GM12878 (cell line): Measurements from ENCODE around the gene SLC39A8. TPM values are rescaled to one million over a fixed set of nuclear protein-coding genes. Genes with fewer than 3 reads are reported as not detected.

ENCODE experiments used
- BCL11A ChIP-seq: IDR thresholded peaks from 2 replicates; pipeline ENCODE4 v1.6.1; 2011; ENCODE audit warnings: low read depth, low read length
- BCLAF1 ChIP-seq: fragments of 450-650 bp; IDR thresholded peaks from 2 replicates; pipeline ENCODE4 v1.6.1; 2017; ENCODE audit warnings: antibody characterized with exemption, mild to moderate bottlenecking, moderate library complexity
- CHD4 ChIP-seq: fragments of 200-600 bp; sonication (generic); IDR thresholded peaks from 2 replicates; pipeline ENCODE4 v1.6.1; 2016; ENCODE audit warnings: mild to moderate bottlenecking
- DPF2 ChIP-seq: fragments of 450-650 bp; IDR thresholded peaks from 2 replicates; pipeline ENCODE4 v1.6.1; 2017; ENCODE audit warnings: mild to moderate bottlenecking
- E4F1 ChIP-seq: fragments of 450-650 bp; IDR thresholded peaks from 2 replicates; pipeline ENCODE4 v1.6.1; 2018; ENCODE audit warnings: borderline replicate concordance, mild to moderate bottlenecking; ENCODE audit not compliant: partially characterized antibody
- ESRRA ChIP-seq: IDR thresholded peaks from 2 replicates; pipeline ENCODE4 v1.6.1; 2012; ENCODE audit warnings: mild to moderate bottlenecking, low read length, improper control_type of control experiment
- EZH2 ChIP-seq: IDR thresholded peaks from 2 replicates; pipeline ENCODE4 v1.6.1; 2012; ENCODE audit warnings: low read depth, mild to moderate bottlenecking, control low read depth, inconsistent platforms, low read length, borderline replicate concordance; ENCODE audit not compliant: control insufficient read depth
- IRF3 ChIP-seq: fragments of 450-650 bp; IDR thresholded peaks from 2 replicates; pipeline ENCODE4 v1.6.1; 2014; ENCODE audit warnings: mild to moderate bottlenecking
- JUNB ChIP-seq: IDR thresholded peaks from 2 replicates; pipeline ENCODE4 v1.6.1; 2016; ENCODE audit warnings: antibody characterized with exemption, mild to moderate bottlenecking
- MEF2A ChIP-seq: IDR thresholded peaks from 2 replicates; pipeline ENCODE4 v1.6.1; 2011; ENCODE audit warnings: low read depth, mild to moderate bottlenecking, low read length, moderate library complexity; ENCODE audit not compliant: insufficient read depth
- MLLT1 ChIP-seq: fragments of 450-650 bp; IDR thresholded peaks from 2 replicates; pipeline ENCODE4 v1.6.1; 2016; ENCODE audit warnings: mild to moderate bottlenecking
- NBN ChIP-seq: fragments of 450-650 bp; IDR thresholded peaks from 2 replicates; pipeline ENCODE4 v1.6.1; 2016
- NFYB ChIP-seq: IDR thresholded peaks from 2 replicates; pipeline ENCODE4 v1.6.1; 2011; ENCODE audit warnings: low read depth, mild to moderate bottlenecking, low read length, improper control_type of control experiment, moderate library complexity; ENCODE audit not compliant: insufficient read depth
- SMC3 ChIP-seq: IDR thresholded peaks from 2 replicates; pipeline ENCODE4 v1.6.1; 2011; ENCODE audit warnings: low read length, improper control_type of control experiment, borderline replicate concordance
- SUZ12 ChIP-seq: fragments of 200-600 bp; sonication (generic); IDR thresholded peaks from one replicate; pipeline ENCODE4 v1.6.1; 2018; ENCODE audit warnings: antibody characterized with exemption, mild to moderate bottlenecking; ENCODE audit not compliant: unreplicated experiment
- TCF3 ChIP-seq: IDR thresholded peaks from 2 replicates; pipeline ENCODE4 v1.6.1; 2012; ENCODE audit warnings: low read depth, mild to moderate bottlenecking, low read length, borderline replicate concordance; ENCODE audit not compliant: insufficient read depth
- ZBED1 ChIP-seq: IDR thresholded peaks from 2 replicates; pipeline ENCODE4 v1.6.1; 2016; ENCODE audit warnings: borderline replicate concordance
- ZSCAN29 ChIP-seq: fragments of 450-650 bp; IDR thresholded peaks from 2 replicates; pipeline ENCODE4 v1.6.1; 2017; ENCODE audit warnings: mild to moderate bottlenecking, moderate library complexity
- ZZZ3 ChIP-seq: IDR thresholded peaks from 2 replicates; pipeline ENCODE4 v1.6.1; 2011; ENCODE audit warnings: low read depth; ENCODE audit not compliant: control insufficient read depth, insufficient read length
- polyA plus RNA-seq, 11 experiments: library from polyadenylated mRNA; depleted of rRNA in 4 of 11; unstranded in 6 of 11; stranded (reverse) in 5 of 11; fragments of >200 nt; fragmentation: Nextera tagmentation in 4 of 11; fragmentation: Illumina TruSeq in 1 of 11; extraction: Ambion mirVana in 4 of 11; extraction: Trizol in 1 of 11; gene quantifications; 1 replicate in 1 of 11; 2 replicates in 10 of 11; pipeline versions ENCODE4 v1.2.1 to v1.2.3, GENCODE V29; 2011 to 2016; ENCODE audit warnings: inconsistent platforms in 2 of 11, missing spikeins in 2 of 11, low read depth in 1 of 11
- total RNA-seq, 4 experiments: library from RNA; depleted of rRNA in 3 of 4; stranded (reverse); fragments of >200 nt in 3 of 4; fragmentation: Illumina TruSeq in 1 of 4; extraction: Trizol in 1 of 4; gene quantifications; 2 replicates each; pipeline versions ENCODE4 v1.2.1 to v1.2.3, GENCODE V29; 2013 to 2021

SLC39A8 gene
- total and polyA plus RNA-seq, 10 of the 15 experiments (the other 5 are each of a cell fraction or from before 2014, with no cell fraction given), result 7.9 to 47.8 (median 32.8) TPM

- TF ChIP-seq BCLAF1 (no peak), MLLT1 (peak; percentile 99), ZZZ3 (no peak), JUNB (no peak), DPF2 (0 out of 2 replicates have a peak, but pooled peaks have one; percentile 13), IRF3 (no peak), ZBED1 (no peak; the same call in 1 of the 2 replicates), NFYB (no peak), MEF2A (no peak), SMC3 (peak; percentile 58; the same call in 1 of the 2 replicates), E4F1 (no peak), SUZ12 (no peak), ZSCAN29 (peak; percentile 77; the same call in 1 of the 2 replicates), TCF3 (no peak), NBN (peak; percentile 98), BCL11A (no peak), CHD4 (no peak), ESRRA (no peak), EZH2 (no peak)
These were observed at the start of gene SLC39A8 (continued) for GRCh38 chr4:102344954-102345794.
